Measurements from ENCODE around the gene FAM89B.

DNA sequence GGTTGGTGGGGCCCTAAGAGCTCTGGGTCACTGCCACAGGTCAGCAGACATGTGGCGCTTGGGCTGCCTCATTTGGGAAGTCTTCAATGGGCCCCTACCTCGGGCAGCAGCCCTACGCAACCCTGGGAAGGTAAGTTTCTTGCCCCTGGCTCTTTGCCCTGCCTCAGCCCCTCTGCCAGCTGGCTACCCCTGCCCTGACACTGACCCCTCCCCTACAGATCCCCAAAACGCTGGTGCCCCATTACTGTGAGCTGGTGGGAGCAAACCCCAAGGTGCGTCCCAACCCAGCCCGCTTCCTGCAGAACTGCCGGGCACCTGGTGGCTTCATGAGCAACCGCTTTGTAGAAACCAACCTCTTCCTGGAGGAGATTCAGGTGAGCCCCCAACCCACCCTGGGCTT is 45.6 kb upstream of the FAM89B start:
- TF ChIP-seq, protein P1, sequence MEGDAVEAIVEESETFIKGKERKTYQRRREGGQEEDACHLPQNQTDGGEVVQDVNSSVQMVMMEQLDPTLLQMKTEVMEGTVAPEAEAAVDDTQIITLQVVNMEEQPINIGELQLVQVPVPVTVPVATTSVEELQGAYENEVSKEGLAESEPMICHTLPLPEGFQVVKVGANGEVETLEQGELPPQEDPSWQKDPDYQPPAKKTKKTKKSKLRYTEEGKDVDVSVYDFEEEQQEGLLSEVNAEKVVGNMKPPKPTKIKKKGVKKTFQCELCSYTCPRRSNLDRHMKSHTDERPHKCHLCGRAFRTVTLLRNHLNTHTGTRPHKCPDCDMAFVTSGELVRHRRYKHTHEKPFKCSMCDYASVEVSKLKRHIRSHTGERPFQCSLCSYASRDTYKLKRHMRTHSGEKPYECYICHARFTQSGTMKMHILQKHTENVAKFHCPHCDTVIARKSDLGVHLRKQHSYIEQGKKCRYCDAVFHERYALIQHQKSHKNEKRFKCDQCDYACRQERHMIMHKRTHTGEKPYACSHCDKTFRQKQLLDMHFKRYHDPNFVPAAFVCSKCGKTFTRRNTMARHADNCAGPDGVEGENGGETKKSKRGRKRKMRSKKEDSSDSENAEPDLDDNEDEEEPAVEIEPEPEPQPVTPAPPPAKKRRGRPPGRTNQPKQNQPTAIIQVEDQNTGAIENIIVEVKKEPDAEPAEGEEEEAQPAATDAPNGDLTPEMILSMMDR (IDR thresholded peaks at IDR 0.05; ENCODE audit: low read depth, low read length), result no peak
- TF ChIP-seq MYC (IDR thresholded peaks at IDR 0.05; ENCODE audit: low read depth, low read length) (no peak), POLR2A (IDR thresholded peaks at IDR 0.05; ENCODE audit: extremely low read depth, insufficient read length) (no peak)

Data from NB4 (cell line).